ENCODE data around the gene RGP1. TPM values are rescaled to one million over a fixed set of nuclear protein-coding genes. Genes with fewer than 3 reads are reported as not detected.

Gene RGP1
- total RNA-seq, 1 experiment from 2014 or later, result 13.8 TPM

DNA sequence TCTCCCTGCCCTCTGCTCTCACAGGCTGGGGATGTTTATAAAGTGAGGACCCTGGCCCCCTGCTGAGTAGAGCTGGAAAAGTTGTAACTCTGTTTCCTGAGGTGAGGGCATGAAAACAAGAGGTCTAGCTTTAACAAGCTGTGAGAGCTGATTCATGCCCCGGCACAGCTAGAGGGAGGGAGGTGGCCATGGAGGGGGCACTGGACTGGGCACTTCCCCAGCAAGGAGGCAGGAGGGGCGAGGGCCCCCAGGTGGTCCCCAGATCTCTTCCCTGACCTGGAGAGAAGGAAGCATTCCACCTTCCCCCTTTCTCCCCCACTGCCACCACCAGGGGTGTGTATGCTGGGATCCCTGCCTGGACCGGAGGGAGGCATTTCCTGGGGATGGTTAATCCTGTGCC is 5.2 kb downstream of the RGP1 start, which contains the start of gene MSMP:
Gene MSMP (minus strand): TSS at position 13 of the 400 bp plus-strand sequence. CDS start 147 bp downstream, outside the sequence.
- no peak within 1 kb of the TSS for H3K4me3 ChIP-seq (ENCODE audit: low read length)
- DNase-seq, result no peak
- no peak within 1 kb of the TSS for H3K27ac ChIP-seq (ENCODE audit: low read length)
- H3K4me1 ChIP-seq (ENCODE audit: insufficient read depth, low read length), result peaks cover 39% of the 10 kb centered on the region
- no peaks in the 10 kb centered on the region for H3K36me3 ChIP-seq (ENCODE audit: low read depth, low read length)
- TF ChIP-seq EZH2phosphoT487 (IDR thresholded peaks at IDR 0.05; ENCODE audit: borderline replicate concordance, low read length) (no peak), CTCF (conservative IDR thresholded peaks at IDR 0.05; ENCODE audit: low read depth, low read length) (no peak), EZH2 (IDR thresholded peaks at IDR 0.05; ENCODE audit: low read length, unreplicated experiment) (no peak)
- intact Hi-C loops (cut with micrococcal nuclease), result loop anchor here (2.0 kb wide), 1 partner anchor 33 kb away; no protein-coding TSS in a partner anchor
- no peaks in the 10 kb centered on the region for H4K20me1 ChIP-seq (ENCODE audit: low read length)
- H3K27me3 ChIP-seq (ENCODE audit: low read length), result no peaks in the 10 kb centered on the region
- H3F3A ChIP-seq (ENCODE audit: low read length, unreplicated experiment), result no peaks in the 10 kb centered on the region
- ChIA-PET POLR2A (ENCODE audit: unreplicated experiment) (interaction anchor here (0.6 kb wide), 1 partner anchor 124 kb away, joined by 3 read pairs; no protein-coding TSS in a partner anchor), CTCF (no interaction called here)
- no peaks in the 10 kb centered on the region for H3K9me2 ChIP-seq (replicated peaks; ENCODE audit: low read length)
- no peak within 1 kb of the TSS for H3K9ac ChIP-seq (ENCODE audit: low read length)
- H3K4me2 ChIP-seq (ENCODE audit: low read length), result no peak within 1 kb of the TSS
- H3K79me2 ChIP-seq (ENCODE audit: low read length), result peaks cover 32% of the 10 kb centered on the region
- no peak within 1 kb of the TSS for H2AFZ ChIP-seq (ENCODE audit: low read length)
- H3K9me3 ChIP-seq (ENCODE audit: low read length), result no peaks in the 10 kb centered on the region
- peak; percentile 35 for ATAC-seq
- no TSS peak for BruUV-seq (replicated peaks)

DNA sequence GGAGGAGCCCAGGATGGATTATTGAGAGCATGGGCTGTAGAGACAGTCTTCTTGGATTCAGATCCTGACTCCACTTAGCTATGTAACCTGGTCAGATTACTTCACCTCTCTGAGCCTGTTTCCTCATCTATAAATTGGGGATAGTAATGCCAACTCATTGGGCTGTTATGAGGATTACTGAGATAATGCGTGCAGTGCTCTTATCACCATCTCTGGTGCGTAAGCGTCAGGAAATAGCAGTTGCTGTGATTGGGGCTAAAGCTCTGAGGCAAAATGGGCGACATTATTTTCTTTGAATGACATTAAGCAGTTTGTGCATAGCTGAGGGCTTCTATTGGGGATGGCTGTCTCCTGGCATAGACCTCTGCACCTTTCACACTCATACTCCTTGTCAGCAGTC is 6.0 kb downstream of the RGP1 start:
- CTCF ChIA-PET, result no interaction called here
- Histone ChIP-seq H3K27ac (ENCODE audit: low read length) (no peak overlapping the region), H3F3A (ENCODE audit: low read length, unreplicated experiment) (no peaks in the 10 kb centered on the region), H3K9me2 (replicated peaks; ENCODE audit: low read length) (no peaks in the 10 kb centered on the region), H3K4me3 (ENCODE audit: low read length) (no peak overlapping the region), H3K79me2 (ENCODE audit: low read length) (peaks cover 29% of the 10 kb centered on the region), H3K36me3 (ENCODE audit: low read depth, low read length) (no peaks in the 10 kb centered on the region), H3K27me3 (ENCODE audit: low read length) (no peaks in the 10 kb centered on the region), H2AFZ (ENCODE audit: low read length) (no peak overlapping the region), H4K20me1 (ENCODE audit: low read length) (no peaks in the 10 kb centered on the region), H3K4me2 (ENCODE audit: low read length) (no peak overlapping the region), H3K9me3 (ENCODE audit: low read length) (no peaks in the 10 kb centered on the region), H3K9ac (ENCODE audit: low read length) (no peak overlapping the region), H3K4me1 (ENCODE audit: insufficient read depth, low read length) (peaks cover 35% of the 10 kb centered on the region)
- BruUV-seq (replicated peaks), result no TSS peak
- ATAC-seq (no peak), DNase-seq (no peak)
- POLR2A ChIA-PET (ENCODE audit: unreplicated experiment), result interaction anchor here (0.6 kb wide), 1 partner anchor 123 kb away, joined by 3 read pairs; no protein-coding TSS in a partner anchor
- intact Hi-C loops (cut with micrococcal nuclease), result loop anchor here (2.0 kb wide), 1 partner anchor 32 kb away; no protein-coding TSS in a partner anchor
- TF ChIP-seq EZH2phosphoT487 (IDR thresholded peaks at IDR 0.05; ENCODE audit: borderline replicate concordance, low read length) (no peak), CTCF (conservative IDR thresholded peaks at IDR 0.05; ENCODE audit: low read depth, low read length) (no peak), EZH2 (IDR thresholded peaks at IDR 0.05; ENCODE audit: low read length, unreplicated experiment) (no peak)

Data from PC-3 (cell line).